H1 (cell line): ENCODE measurements around the gene DRC3. TPM values are rescaled to one million over a fixed set of nuclear protein-coding genes. Genes with fewer than 3 reads are reported as not detected.

ENCODE experiments used
- CTCF ChIA-PET: fragments of 300-600 bp; sonication (Branson Sonifier 250); formaldehyde crosslinking; loops from one replicate; lab custom pipeline; 2021; ENCODE audit not compliant: partially characterized antibody; lab: Charles Lee
- POLR2A ChIA-PET: fragments of 300-600 bp; sonication (Branson Sonifier 250); formaldehyde crosslinking; loops from one replicate; lab custom pipeline; 2021; ENCODE audit warnings: inconsistent platforms; ENCODE audit not compliant: partially characterized antibody; lab: Charles Lee
- DNase-seq, 2 experiments: peaks; one replicate each; pipeline versions ENCODE4 v3.0.0 to v3.0.0-alpha.2; 2010 to 2022; ENCODE audit warnings: low spot score in 2 of 2, low read depth in 1 of 2, mixed read lengths in 1 of 2
- FAIRE-seq: peaks from 2 replicates; lab custom pipeline; 2011; peaks lifted over from hg19 to GRCh38; lab: Jason Lieb, UNC
- H2AFZ ChIP-seq: 2 replicates; pipeline ENCODE4 v1.8.1; 2012; ENCODE audit warnings: low read length, inconsistent platforms
- H2AK5ac ChIP-seq: 2 replicates; pipeline ENCODE4 v1.6.1; 2013; ENCODE audit warnings: low read depth, low read length
- H2BK120ac ChIP-seq: replicated peaks from 2 replicates; pipeline ENCODE3; 2013; ENCODE audit warnings: low read depth, low read length, inconsistent platforms
- H2BK12ac ChIP-seq: 2 replicates; pipeline ENCODE4 v1.6.1; 2013; ENCODE audit warnings: low read depth, low read length
- H2BK15ac ChIP-seq: 2 replicates; pipeline ENCODE4 v1.6.1; 2013; ENCODE audit warnings: low read length
- H2BK20ac ChIP-seq: 2 replicates; pipeline ENCODE4 v1.6.1; 2013; ENCODE audit warnings: low read length
- H2BK5ac ChIP-seq: 2 replicates; pipeline ENCODE4 v1.6.1; 2013; ENCODE audit warnings: low read depth, low read length
- H3K14ac ChIP-seq: 2 replicates; pipeline ENCODE4 v1.6.1; 2013; ENCODE audit warnings: inconsistent platforms; ENCODE audit not compliant: insufficient read length
- H3K18ac ChIP-seq: 2 replicates; pipeline ENCODE4 v1.6.1; 2013; ENCODE audit warnings: low read length; ENCODE audit errors: extremely low read depth
- H3K23ac ChIP-seq: 2 replicates; pipeline ENCODE4 v1.6.1; 2013; ENCODE audit warnings: inconsistent platforms; ENCODE audit not compliant: insufficient read length
- H3K23me2 ChIP-seq: 2 replicates; pipeline ENCODE4 v1.6.1; 2013; ENCODE audit warnings: low read depth, low read length
- H3K27ac ChIP-seq: 2 replicates; pipeline ENCODE4 v1.6.1; 2011; ENCODE audit warnings: low read depth, low read length, inconsistent platforms
- H3K27me3 ChIP-seq, 4 experiments: replicated peaks in 1 of 4; 1 replicate in 1 of 4; 2 replicates in 3 of 4; pipeline versions ENCODE4 v1.6.1 to v1.8.1; 2011 to 2013; ENCODE audit warnings: low read length in 3 of 4, mild to moderate bottlenecking in 3 of 4, inconsistent platforms in 2 of 4, mixed read lengths in 2 of 4, moderate library complexity in 1 of 4; ENCODE audit not compliant: control insufficient read depth in 3 of 4, insufficient read depth in 3 of 4; ENCODE audit errors: extremely low read depth in 1 of 4
- H3K36me3 ChIP-seq, 4 experiments: 2 replicates each; pipeline versions ENCODE4 v1.6.1 to v1.8.1; 2011 to 2013; ENCODE audit warnings: mild to moderate bottlenecking in 4 of 4, low read length in 3 of 4, moderate library complexity in 2 of 4, control low read depth in 1 of 4, inconsistent platforms in 1 of 4; ENCODE audit not compliant: insufficient read depth in 4 of 4, control insufficient read depth in 2 of 4
- H3K4ac ChIP-seq: replicated peaks from 2 replicates; pipeline ENCODE3; 2013; ENCODE audit warnings: low read length, low read depth, mixed read lengths, inconsistent platforms; ENCODE audit not compliant: insufficient read length
- H3K4me1 ChIP-seq, 4 experiments: replicated peaks in 1 of 4; 1 replicate in 1 of 4; 2 replicates in 3 of 4; pipeline versions ENCODE4 v1.6.1 to v1.8.1; 2011 to 2013; ENCODE audit warnings: low read length in 3 of 4, inconsistent platforms in 2 of 4, mixed read lengths in 1 of 4; ENCODE audit not compliant: insufficient read depth in 4 of 4, control insufficient read depth in 3 of 4
- H3K4me2 ChIP-seq, 2 experiments: 2 replicates each; pipeline versions ENCODE4 v1.6.1 to v1.8.1; 2011 to 2013; ENCODE audit warnings: low read depth in 2 of 2, low read length in 2 of 2, control low read depth in 1 of 2, inconsistent platforms in 1 of 2, mild to moderate bottlenecking in 1 of 2; ENCODE audit not compliant: insufficient read depth in 1 of 2
- H3K4me3 ChIP-seq, 4 experiments: fragments of 200-600, 300-600 bp in 1 of 4; sonication (generic), shearing (Covaris generic), sonication (Bioruptor Twin) in 1 of 4; 2 replicates each; pipeline versions ENCODE4 v1.5.1 to v1.8.1; 2011 to 2016; ENCODE audit warnings: low read length in 4 of 4, low read depth in 3 of 4, control low read depth in 2 of 4, inconsistent platforms in 2 of 4, mild to moderate bottlenecking in 2 of 4, mixed read lengths in 1 of 4, moderate library complexity in 1 of 4; ENCODE audit not compliant: insufficient read depth in 2 of 4; ENCODE audit errors: extremely low read depth in 1 of 4
- H3K56ac ChIP-seq: replicated peaks from 2 replicates; pipeline ENCODE3; 2013; ENCODE audit warnings: low read depth, mild to moderate bottlenecking, mixed read lengths, low read length, inconsistent platforms; ENCODE audit not compliant: insufficient read length
- H3K79me1 ChIP-seq: 2 replicates; pipeline ENCODE4 v1.6.1; 2013; ENCODE audit warnings: low read depth, low read length, control low read depth
- H3K79me2 ChIP-seq, 2 experiments: 2 replicates each; pipeline versions ENCODE4 v1.6.1 to v1.8.1; 2012 to 2013; ENCODE audit warnings: low read length in 2 of 2, mild to moderate bottlenecking in 2 of 2, inconsistent platforms in 1 of 2; ENCODE audit not compliant: insufficient read depth in 2 of 2, control insufficient read depth in 1 of 2
- H3K9ac ChIP-seq, 4 experiments: replicated peaks in 1 of 4; 1 replicate in 1 of 4; 2 replicates in 3 of 4; pipeline versions ENCODE4 v1.6.1 to v1.8.1; 2011 to 2013; ENCODE audit warnings: low read depth in 3 of 4, low read length in 3 of 4, control low read depth in 2 of 4, mild to moderate bottlenecking in 2 of 4, moderate library complexity in 2 of 4, inconsistent platforms in 1 of 4; ENCODE audit errors: extremely low read depth in 1 of 4
- H3K9me3 ChIP-seq, 2 experiments: 2 replicates each; pipeline versions ENCODE4 v1.6.1 to v1.8.1; 2012 to 2013; ENCODE audit warnings: mild to moderate bottlenecking in 2 of 2, moderate library complexity in 2 of 2, control low read depth in 1 of 2, inconsistent platforms in 1 of 2, low read depth in 1 of 2, low read length in 1 of 2, mixed read lengths in 1 of 2; ENCODE audit not compliant: insufficient read depth in 2 of 2
- H4K20me1 ChIP-seq, 2 experiments: replicated peaks in 1 of 2; 2 replicates each; pipeline versions ENCODE3 to v1.8.1; 2011 to 2013; ENCODE audit warnings: inconsistent platforms in 2 of 2, low read length in 2 of 2, mild to moderate bottlenecking in 1 of 2; ENCODE audit not compliant: insufficient read depth in 2 of 2, control insufficient read depth in 1 of 2
- H4K5ac ChIP-seq: 2 replicates; pipeline ENCODE4 v1.6.1; 2013; ENCODE audit warnings: low read length, low read depth, mixed read lengths, inconsistent platforms; ENCODE audit not compliant: insufficient read length
- H4K8ac ChIP-seq: 2 replicates; pipeline ENCODE4 v1.8.0; 2013; ENCODE audit warnings: mild to moderate bottlenecking, moderate library complexity, low read length, inconsistent platforms; ENCODE audit not compliant: insufficient read depth; ENCODE audit errors: extremely low read depth
- H4K91ac ChIP-seq: replicated peaks from 2 replicates; pipeline ENCODE3; 2013; ENCODE audit warnings: low read length, mixed read lengths, inconsistent platforms; ENCODE audit not compliant: insufficient read length
- CTBP2 ChIP-seq: IDR thresholded peaks from 2 replicates; pipeline ENCODE4 v1.7.0; 2011; ENCODE audit warnings: borderline replicate concordance, mild to moderate bottlenecking, moderate library complexity, mixed read lengths, low read length; ENCODE audit not compliant: insufficient read depth, insufficient read length
- FOSL1 ChIP-seq: IDR thresholded peaks from 2 replicates; pipeline ENCODE4 v1.6.1; 2011; ENCODE audit warnings: mild to moderate bottlenecking, low read depth, low read length, moderate library complexity; ENCODE audit not compliant: insufficient read depth
- GABPA ChIP-seq: IDR thresholded peaks from 2 replicates; pipeline ENCODE4 v1.6.1; 2011; ENCODE audit warnings: mild to moderate bottlenecking, low read length, moderate library complexity, borderline replicate concordance; ENCODE audit not compliant: insufficient read depth
- JUN ChIP-seq: IDR thresholded peaks from 2 replicates; pipeline ENCODE4 v1.6.1; 2011; ENCODE audit warnings: low read depth, mild to moderate bottlenecking, improper control_type of control experiment, low read length
- MAX ChIP-seq: IDR thresholded peaks from 2 replicates; pipeline ENCODE4 v1.6.1; 2012; ENCODE audit warnings: inconsistent platforms
- SIX5 ChIP-seq: IDR thresholded peaks from 2 replicates; pipeline ENCODE4 v1.6.1; 2011; ENCODE audit warnings: mild to moderate bottlenecking, low read depth, low read length
- TAF1 ChIP-seq: IDR thresholded peaks from 2 replicates; pipeline ENCODE4 v1.6.1; 2011; ENCODE audit warnings: mild to moderate bottlenecking, low read depth, low read length
- WGBS, 2 experiments: shearing (Covaris generic) in 1 of 2; methylation state at CpG; one replicate each; pipeline versions ENCODE4 v1.1.6 to v1.1.7; 2013 to 2015; ENCODE audit warnings: low lambda C conversion rate in 2 of 2, mixed read lengths in 2 of 2, inconsistent platforms in 1 of 2, low coverage in 1 of 2, missing lambda C conversion rate in 1 of 2; ENCODE audit not compliant: insufficient replicate concordance in 2 of 2, insufficient coverage in 1 of 2, insufficient read length in 1 of 2; ENCODE audit errors: extremely low coverage in 1 of 2, missing lambda C conversion rate in 1 of 2; 5-methylcytosine and 5-hydroxymethylcytosine counted together
- polyA plus RNA-seq, 7 experiments: library from polyadenylated mRNA; depleted of rRNA in 3 of 7; stranded (reverse) in 5 of 7; unstranded in 2 of 7; fragments of >200 nt in 5 of 7; fragments of 200-250 nt in 2 of 7; gene quantifications; 1 replicate in 5 of 7; 2 replicates in 1 of 7; 4 replicates in 1 of 7; pipeline versions ENCODE4 v1.2.1 to v1.2.3, GENCODE V29; 2011 to 2013; ENCODE audit warnings: missing spikeins in 2 of 7, mixed read lengths in 2 of 7
- total RNA-seq: library from RNA; stranded (reverse); fragmentation: NEBNext Ultra II Directional; extraction: Animal tissue kit (Norgen Biotek cat#: 25700); gene quantifications from 2 replicates; pipeline ENCODE4 v1.2.1, GENCODE V29; 2021

Gene DRC3
- total and polyA plus RNA-seq, 2 of the 8 experiments (the other 6 are each of a cell fraction or from before 2014, with no cell fraction given): 0.59 TPM; not detected in 1

- FAIRE-seq (no peak), DNase-seq (no peak)
- no peak overlapping the region for H3K56ac ChIP-seq
- WGBS, 2 experiments: 83% methylated on average over 8 of the region's 8 CpGs; no CpG with 5 or more reads in 1 of the 2 experiments
- CTCF ChIA-PET: interaction anchor here (0.7 to 0.8 kb wide), 2 partner anchors 50 to 651 kb away, joined by 3 read pairs; no protein-coding TSS in a partner anchor
- H3K9ac ChIP-seq: no peak overlapping the region
- H3K18ac ChIP-seq: no peak overlapping the region
- H3K4ac ChIP-seq: no peak overlapping the region
- H3K23me2 ChIP-seq: peaks cover 7% of the 10 kb centered on the region
- H2AK5ac ChIP-seq: no peak overlapping the region
- H3K27me3 ChIP-seq: peaks cover 0 to 6% (median 3%) of the 10 kb centered on the region in 4 experiments; a peak in 2 of 7 replicates
- H4K91ac ChIP-seq: no peak overlapping the region
- H2BK20ac ChIP-seq: no peak overlapping the region
- no peak overlapping the region for H4K8ac ChIP-seq
- H3K9me3 ChIP-seq: no peaks in the 10 kb centered on the region
- no peak overlapping the region for H4K5ac ChIP-seq
- H3K79me1 ChIP-seq: no peaks in the 10 kb centered on the region; the same call in 1 of the 2 replicates
- no peak overlapping the region for H2AFZ ChIP-seq
- H3K36me3 ChIP-seq: peaks cover 0 to 8% (median 4%) of the 10 kb centered on the region in 4 experiments; a peak in 2 of 8 replicates
- H2BK120ac ChIP-seq: no peak overlapping the region
- H2BK5ac ChIP-seq: no peak overlapping the region
- peaks cover 0 to 14% of the 10 kb centered on the region in 2 experiments; a peak in 1 of 4 replicates for H3K79me2 ChIP-seq
- H4K20me1 ChIP-seq: peaks cover 4 to 5% of the 10 kb centered on the region in 2 experiments
- H3K27ac ChIP-seq: no peak overlapping the region
- no peak overlapping the region for H3K4me2 ChIP-seq
- H2BK15ac ChIP-seq: no peak overlapping the region
- POLR2A ChIA-PET: no interaction called here
- no peak overlapping the region for H3K4me3 ChIP-seq
- peaks cover 0 to 4% (median 3%) of the 10 kb centered on the region in 4 experiments for H3K4me1 ChIP-seq
- no peak overlapping the region for H3K14ac ChIP-seq
- TF ChIP-seq JUN (no peak), GABPA (no peak), MAX (no peak), TAF1 (no peak), SIX5 (no peak), CTBP2 (no peak), FOSL1 (no peak)
- H3K23ac ChIP-seq: no peak overlapping the region
- no peak overlapping the region for H2BK12ac ChIP-seq
Observed at GRCh38 chr17:18042983-18043382, 70.3 kb downstream of the DRC3 start.
